ES-I3 (cell line): Measurements from ENCODE around the gene CAMK1D.
"Not testable (repeated sequence)": the region's sequence is repeated elsewhere in the genome, so short reads cannot be mapped to it uniquely, and the experiment has no call there.

ENCODE experiments used
- H3K36me3 ChIP-seq: 2 replicates; pipeline ENCODE4 v1.6.1; 2013; ENCODE audit warnings: mild to moderate bottlenecking, low read length, control low read depth, moderate library complexity; ENCODE audit not compliant: insufficient read depth
- H3K4me1 ChIP-seq: 2 replicates; pipeline ENCODE4 v1.6.1; 2013; ENCODE audit warnings: mild to moderate bottlenecking, control low read depth, low read length; ENCODE audit not compliant: insufficient read depth
- H3K9ac ChIP-seq: 2 replicates; pipeline ENCODE4 v1.6.1; 2013; ENCODE audit warnings: low read depth, mild to moderate bottlenecking, low read length, moderate library complexity
- H3K9me3 ChIP-seq: 2 replicates; pipeline ENCODE4 v1.6.1; 2013; ENCODE audit warnings: mild to moderate bottlenecking, low read length, moderate library complexity; ENCODE audit not compliant: control insufficient read depth, insufficient read depth

The CAMK1D gene

DNA sequence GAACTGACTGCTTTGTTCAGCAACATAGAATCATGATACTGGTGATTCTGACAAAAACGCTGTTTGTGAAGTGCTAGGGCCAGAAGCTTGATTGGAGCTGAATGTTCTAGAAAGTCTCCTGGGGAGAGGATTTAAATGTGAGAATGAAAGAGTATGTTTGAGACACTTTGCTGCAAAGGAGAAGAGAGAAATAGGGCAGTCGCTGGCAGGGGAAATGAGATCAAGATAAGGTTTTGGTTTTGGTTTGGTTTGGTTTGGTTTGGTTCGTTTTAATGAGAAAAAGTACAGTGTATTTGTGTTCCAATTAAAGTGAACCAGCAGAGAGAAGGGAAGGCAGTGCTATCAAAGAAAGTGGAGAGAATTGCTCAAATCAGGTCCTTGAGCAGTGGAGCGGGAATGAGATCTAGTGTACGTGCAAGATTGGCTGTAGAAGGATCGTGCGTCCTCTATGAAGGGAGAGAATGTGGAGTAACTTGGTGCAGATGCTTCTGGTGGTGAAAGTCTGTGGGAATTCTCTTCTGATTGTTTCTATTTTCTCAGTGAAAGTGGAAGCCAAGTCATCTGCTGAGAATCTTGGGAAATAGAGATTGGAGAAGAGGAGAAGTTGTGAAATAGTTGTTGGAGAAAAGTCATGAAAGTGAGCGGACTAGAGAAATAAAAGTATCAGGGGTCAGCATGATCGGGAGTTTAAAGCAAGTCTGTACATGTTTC lies 381.6 kb downstream of the CAMK1D start:
- Histone ChIP-seq H3K9me3 (no peaks in the 10 kb centered on the region), H3K9ac (no peak overlapping the region), H3K4me1 (no peaks in the 10 kb centered on the region), H3K36me3 (no peaks in the 10 kb centered on the region)

DNA sequence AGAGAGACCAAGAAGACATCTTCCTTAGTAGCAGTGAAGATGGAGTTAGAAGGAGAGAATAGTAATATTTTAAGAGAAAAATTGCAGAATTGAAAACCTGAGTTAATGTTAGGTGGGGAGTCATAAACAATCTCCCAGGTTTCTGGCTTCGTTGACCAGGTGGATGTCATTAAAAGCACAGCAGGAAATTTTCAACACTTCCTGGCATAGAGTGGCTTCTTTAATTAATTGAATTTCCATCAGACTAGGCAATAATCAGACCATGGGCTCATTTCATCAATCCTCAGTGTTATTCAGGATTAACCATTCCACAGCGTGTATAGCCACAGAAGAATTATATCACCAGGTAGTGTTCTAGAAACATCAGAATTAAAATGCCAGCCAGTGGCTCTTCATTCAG lies 383.9 kb downstream of the CAMK1D start:
- Histone ChIP-seq H3K9ac (no peak overlapping the region), H3K4me1 (no peaks in the 10 kb centered on the region), H3K9me3 (no peaks in the 10 kb centered on the region), H3K36me3 (no peaks in the 10 kb centered on the region)

DNA sequence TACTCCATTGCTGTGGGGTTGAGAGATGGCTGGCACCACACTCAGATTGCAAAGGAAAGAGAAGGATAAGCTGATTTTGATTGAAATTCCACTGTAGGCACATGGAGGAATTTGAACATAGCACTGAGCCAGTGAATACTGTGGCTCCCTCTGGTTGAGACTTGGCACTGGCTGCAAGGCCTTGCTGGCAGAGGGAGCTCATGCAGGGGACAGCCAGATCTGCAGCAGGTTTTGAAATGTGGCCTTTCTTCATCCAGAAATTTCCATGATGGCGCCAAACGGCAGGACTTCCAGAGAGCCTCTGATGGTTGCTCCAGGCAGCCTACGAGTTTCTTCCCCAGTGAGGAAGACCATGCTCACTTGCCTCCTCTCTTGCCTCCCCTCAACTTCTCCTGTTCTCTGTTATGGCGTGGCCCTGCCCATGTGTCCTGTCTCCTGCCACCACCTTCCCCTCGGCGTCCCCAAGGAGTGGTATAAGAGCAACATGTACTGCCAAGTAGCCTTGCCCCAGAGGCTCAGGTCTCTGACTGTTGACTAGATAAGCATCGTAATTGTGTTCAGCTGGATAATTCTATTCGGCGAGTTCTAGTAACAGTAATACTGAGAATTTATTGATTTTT lies 386.6 kb downstream of the CAMK1D start:
- no peaks in the 10 kb centered on the region for H3K36me3 ChIP-seq
- H3K4me1 ChIP-seq, result 0 out of 2 replicates have a peak, but pooled peaks cover 3% of the 10 kb centered on the region
- no peak overlapping the region for H3K9ac ChIP-seq
- H3K9me3 ChIP-seq, result no peaks in the 10 kb centered on the region

DNA sequence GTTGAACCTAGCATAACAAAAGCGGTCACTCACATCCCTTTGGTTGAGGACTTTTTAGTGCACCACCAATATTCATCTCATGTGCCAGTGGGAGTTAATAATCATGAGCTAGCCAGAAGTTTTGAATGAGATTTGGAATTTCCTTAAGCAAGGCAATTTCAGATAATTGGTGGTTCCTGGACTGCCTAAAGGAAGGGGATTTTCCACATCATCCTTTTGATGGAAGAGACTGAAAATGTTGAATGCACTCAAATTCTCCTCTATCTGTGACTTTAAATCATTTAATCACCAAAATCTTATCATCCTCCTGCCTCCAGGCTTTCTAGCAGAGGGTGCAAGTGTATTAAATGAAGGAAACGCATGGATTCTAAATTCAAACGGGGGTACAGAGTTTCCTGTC lies 391.5 kb downstream of the CAMK1D start:
- Histone ChIP-seq H3K9ac (no peak overlapping the region), H3K4me1 (0 out of 2 replicates have a peak, but pooled peaks cover 4% of the 10 kb centered on the region), H3K36me3 (no peaks in the 10 kb centered on the region), H3K9me3 (no peaks in the 10 kb centered on the region)

DNA sequence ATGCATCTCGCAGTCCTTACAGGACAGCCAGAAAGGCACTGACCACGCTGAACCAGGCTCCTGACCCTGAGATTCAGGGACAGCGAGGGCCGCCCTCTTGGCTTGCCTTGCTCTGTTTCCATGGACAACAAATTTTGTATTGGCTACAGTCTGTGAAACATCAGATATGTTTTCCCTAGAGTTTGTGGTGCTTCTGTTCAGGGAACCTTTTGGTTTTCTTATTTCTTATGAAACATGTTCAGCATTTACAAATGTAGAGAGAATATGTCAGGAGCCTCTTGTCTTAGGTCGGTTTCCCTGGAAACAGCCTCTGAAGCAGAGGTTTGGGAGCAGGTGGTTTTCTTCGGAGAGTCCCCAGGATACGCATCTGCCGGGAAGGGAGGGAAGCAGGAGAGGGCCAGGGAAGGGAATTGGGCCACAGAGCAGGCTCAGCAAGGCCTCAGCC lies 392.0 kb downstream of the CAMK1D start:
- H3K36me3 ChIP-seq, result no peaks in the 10 kb centered on the region
- H3K9me3 ChIP-seq, result no peaks in the 10 kb centered on the region
- H3K4me1 ChIP-seq, result 0 out of 2 replicates have a peak, but pooled peaks cover 4% of the 10 kb centered on the region
- no peak overlapping the region for H3K9ac ChIP-seq

DNA sequence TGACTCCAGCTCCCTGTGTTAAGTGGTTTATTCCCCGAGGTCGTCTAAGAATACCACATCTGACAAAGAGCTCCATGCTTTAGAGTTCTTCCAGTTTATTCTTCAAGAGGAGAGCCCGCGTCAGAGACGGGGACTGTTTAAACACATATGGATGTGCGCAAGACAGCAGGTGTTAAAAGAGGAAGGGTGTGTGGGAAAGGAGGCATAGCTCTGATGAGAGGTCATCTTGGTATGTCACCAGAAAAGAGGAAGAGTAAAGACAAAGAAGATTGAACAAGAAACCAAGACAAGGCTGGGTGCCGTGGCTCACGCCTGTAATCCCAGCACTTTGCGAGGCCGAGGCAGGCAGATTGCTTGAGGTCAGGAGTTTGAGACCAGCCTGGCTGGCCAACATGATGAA lies 393.4 kb downstream of the CAMK1D start:
- Histone ChIP-seq H3K9me3 (no peaks in the 10 kb centered on the region), H3K4me1 (0 out of 2 replicates have a peak, but pooled peaks cover 4% of the 10 kb centered on the region), H3K36me3 (no peaks in the 10 kb centered on the region), H3K9ac (no peak overlapping the region)

DNA sequence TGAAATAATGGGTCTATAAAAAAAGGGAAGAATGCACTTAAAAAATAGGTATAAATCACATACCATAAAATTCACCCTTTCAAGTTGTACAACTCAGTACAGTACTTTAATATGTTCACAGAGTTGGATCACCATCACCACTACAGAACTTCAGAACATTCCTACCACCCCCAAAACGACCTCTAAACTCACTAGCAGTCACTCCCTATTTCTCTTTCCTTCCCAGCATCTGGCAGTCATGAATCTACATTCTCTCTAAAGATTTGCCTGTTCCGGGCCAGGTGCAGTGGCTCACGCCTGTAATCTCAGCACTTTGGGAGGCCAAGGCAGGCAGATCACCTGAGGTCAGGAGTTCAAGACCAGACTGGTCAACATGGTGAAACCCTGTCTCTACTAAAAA lies 394.1 kb downstream of the CAMK1D start:
- not testable (repeated sequence) for H3K36me3 ChIP-seq, H3K9ac ChIP-seq, H3K4me1 ChIP-seq, H3K9me3 ChIP-seq

DNA sequence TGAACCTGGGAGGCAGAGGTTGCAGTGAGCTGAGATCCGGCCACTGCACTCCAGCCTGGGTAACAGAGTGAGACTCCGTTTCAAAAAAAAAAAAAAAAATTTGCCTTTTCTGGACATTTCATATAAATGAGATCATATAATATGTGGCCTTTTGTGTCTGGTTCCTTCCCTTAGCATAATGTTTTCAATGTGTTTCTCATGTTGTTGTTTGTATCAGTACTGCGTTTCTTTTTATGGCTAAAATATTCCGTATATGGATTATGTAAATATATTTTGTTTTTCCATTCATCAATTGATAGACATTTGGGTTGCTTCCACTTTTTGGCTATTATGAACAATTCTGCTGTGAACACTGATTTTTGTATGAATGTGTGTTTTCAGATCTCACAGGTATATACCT lies 394.6 kb downstream of the CAMK1D start:
- H3K9me3 ChIP-seq, result no peaks in the 10 kb centered on the region

DNA sequence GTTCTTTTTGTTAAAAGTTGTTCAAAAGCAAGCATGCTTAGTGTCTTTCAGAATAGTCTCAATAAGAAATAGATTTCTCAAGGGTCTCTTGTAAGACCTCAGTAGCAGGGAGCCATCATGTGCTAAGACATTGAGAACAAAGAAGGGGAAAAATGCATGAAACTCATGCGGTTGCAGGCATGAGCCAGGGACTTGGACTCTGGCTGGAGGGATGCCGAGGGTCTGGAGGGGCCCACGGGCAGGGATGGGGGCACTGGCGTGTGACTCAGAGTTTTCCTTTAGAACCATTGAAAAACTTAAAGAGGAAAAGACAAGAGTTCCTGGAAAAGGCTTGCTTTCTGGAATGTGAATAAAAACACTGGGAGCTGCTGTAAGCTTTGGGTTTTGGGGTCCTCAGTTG lies 398.8 kb downstream of the CAMK1D start:
- Histone ChIP-seq H3K9me3 (no peaks in the 10 kb centered on the region), H3K4me1 (no peaks in the 10 kb centered on the region), H3K9ac (no peak overlapping the region), H3K36me3 (no peaks in the 10 kb centered on the region)

More for the DNA sequence above, 394.6 kb downstream of the CAMK1D start:
- H3K4me1 ChIP-seq, result 0 out of 2 replicates have a peak, but pooled peaks cover 4% of the 10 kb centered on the region
- H3K9ac ChIP-seq, result no peak overlapping the region
- H3K36me3 ChIP-seq, result no peaks in the 10 kb centered on the region

DNA sequence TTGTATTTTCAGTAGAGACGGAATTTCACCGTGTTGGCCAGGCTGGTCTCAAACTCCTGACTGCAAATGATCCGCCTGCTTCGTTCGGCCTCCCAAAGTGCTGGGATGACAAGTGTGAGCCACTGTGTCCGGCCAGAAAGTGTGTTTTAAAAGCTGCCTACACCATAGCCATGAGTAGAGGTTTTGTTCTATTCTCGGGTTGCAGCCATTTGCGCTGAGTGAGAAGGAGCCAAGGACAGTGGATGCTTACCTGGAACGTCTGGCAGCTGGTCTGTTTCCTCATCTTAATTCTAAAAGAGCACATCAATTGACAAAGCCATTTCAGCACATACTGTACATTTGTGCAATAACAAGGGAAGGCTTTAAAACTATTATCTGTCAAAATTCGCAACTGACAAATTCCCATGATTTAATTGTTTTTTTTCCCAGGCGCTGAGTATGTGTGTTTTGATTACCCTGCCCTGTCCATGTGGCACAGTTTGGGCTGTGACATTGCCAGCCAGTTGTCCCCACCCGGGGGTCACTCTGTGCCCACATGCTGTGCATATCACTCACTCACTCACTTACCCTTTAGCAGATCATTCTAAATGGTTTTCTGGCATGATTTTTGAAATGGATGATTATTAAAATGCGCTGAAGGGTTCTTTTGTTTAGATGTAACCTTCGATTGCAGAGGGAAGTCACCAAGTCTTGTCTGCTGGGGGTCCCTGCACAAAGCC lies 400.6 kb downstream of the CAMK1D start:
- Histone ChIP-seq H3K9ac (no peak overlapping the region), H3K4me1 (no peaks in the 10 kb centered on the region), H3K36me3 (no peaks in the 10 kb centered on the region), H3K9me3 (no peaks in the 10 kb centered on the region)

DNA sequence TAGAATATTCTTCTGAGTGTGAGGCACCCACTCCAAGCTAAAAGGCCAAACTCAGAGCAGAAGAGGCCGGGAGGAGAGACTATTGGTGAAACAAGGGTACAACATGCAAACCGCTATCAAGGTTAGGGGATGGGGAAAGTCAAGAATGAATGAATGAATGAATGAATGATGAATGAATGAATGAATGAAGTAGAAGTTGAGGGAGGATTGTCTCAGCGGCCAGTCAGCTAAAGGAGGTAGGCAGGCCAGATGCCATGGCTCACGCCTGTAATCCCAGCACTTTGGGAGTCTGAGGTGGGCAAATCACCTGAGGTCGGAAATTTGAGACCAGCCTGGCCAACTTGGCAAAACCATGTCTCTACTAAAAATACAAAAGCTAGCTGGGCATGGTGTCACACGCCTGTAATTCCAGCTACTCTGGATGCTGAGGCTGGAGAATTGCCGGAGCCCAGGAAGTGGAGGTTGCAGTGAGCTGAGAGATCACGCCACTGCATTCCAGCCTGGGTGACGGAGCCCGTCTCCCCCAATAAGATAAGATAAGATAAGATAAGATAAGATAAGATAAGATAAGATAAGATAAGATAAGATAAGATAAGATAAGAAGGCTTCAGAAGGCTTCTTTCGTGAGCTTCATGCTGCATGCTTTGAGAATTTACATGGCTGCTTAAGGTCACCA lies 401.3 kb downstream of the CAMK1D start:
- H3K4me1 ChIP-seq, result no peaks in the 10 kb centered on the region
- no peaks in the 10 kb centered on the region for H3K9me3 ChIP-seq
- H3K9ac ChIP-seq, result no peak overlapping the region
- H3K36me3 ChIP-seq, result no peaks in the 10 kb centered on the region

DNA sequence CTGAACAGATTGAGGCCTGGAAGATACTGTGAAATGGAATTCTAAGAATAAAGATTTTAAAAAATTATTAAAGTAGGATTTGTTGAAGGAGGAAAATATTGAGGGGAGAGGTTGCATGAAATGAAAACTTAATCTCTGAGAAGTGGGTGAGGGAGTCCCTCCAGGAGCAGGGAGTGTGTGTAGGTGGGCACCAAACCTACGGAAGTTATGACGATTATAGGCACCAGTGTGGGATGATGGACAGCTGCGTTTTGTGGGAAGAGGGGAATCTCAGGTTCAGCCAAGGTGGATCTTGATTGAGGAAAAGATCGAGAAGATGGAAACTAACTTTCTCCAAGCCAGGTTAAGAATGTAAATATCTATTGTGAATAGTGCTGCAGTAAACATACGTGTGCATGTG lies 405.7 kb downstream of the CAMK1D start:
- Histone ChIP-seq H3K9me3 (no peaks in the 10 kb centered on the region), H3K4me1 (no peaks in the 10 kb centered on the region), H3K36me3 (no peaks in the 10 kb centered on the region), H3K9ac (no peak overlapping the region)

DNA sequence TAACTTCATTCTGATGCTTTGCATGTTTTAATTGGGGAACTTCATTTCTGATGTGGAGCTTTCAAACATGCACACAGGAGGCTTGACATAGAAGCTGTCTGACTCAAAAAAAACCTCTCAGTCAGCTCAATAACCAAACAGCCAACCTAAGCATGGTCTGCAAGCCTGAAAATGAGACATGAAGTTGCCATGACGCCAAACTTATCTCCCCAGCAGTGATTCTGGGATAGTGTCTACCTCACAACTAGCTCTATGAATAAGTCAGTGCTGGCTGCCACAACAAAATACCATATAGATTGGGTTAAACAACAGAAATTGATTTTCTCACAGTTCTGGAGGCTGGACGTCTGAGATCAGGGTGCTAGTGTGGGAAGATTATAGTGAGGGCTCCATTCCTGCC lies 408.0 kb downstream of the CAMK1D start:
- H3K36me3 ChIP-seq, result no peaks in the 10 kb centered on the region
- H3K9me3 ChIP-seq, result no peaks in the 10 kb centered on the region
- no peak overlapping the region for H3K9ac ChIP-seq
- no peaks in the 10 kb centered on the region for H3K4me1 ChIP-seq

DNA sequence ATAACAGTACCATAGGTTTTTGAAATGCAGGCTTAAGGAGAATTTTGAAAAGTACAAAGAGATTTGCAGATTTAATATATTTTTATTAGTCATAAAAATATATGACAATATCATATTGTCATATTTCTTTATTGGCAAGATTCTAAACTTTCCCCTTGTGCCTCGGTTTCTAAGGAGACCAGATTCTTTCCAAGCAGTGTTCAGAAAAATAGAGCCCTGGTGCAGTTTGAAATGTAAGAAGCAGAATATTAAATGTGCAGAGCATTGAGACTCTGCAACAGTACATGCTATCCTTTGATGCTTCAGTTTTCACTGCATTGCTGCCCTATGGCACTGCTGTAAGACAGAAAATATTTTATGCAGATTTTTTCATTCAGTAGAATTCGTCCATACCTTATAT lies 408.9 kb downstream of the CAMK1D start:
- H3K9me3 ChIP-seq, result no peaks in the 10 kb centered on the region
- no peaks in the 10 kb centered on the region for H3K4me1 ChIP-seq
- no peaks in the 10 kb centered on the region for H3K36me3 ChIP-seq
- no peak overlapping the region for H3K9ac ChIP-seq
